Measurements from ENCODE around the gene GLT8D2. TPM values are rescaled to one million over a fixed set of nuclear protein-coding genes. Genes with fewer than 3 reads are reported as not detected.

Gene GLT8D2
- total and polyA plus RNA-seq, 2 donors (not counting 3 experiments of a cell fraction or from before 2014, with no cell fraction given): 1.7 to 2.6 TPM

DNA sequence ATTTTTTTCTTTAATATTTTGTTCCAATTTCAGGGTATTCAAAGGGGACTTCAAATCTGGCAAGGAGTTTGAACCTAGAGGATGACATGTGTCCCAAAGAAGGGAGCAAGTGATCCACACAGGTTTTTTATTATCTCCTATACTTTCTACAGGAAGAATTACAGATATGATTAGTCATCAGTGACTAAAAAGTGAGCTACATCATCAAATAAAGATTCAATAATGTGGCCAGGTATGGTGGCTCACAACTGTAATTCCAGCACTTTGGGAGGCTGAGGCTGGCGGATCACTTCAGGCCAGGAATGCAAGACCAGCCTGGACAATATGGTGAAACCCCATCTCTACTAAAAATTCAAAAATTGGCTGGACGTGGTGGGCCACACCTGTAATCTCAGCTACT, 24.2 kb downstream of the GLT8D2 start:
- Histone ChIP-seq H3K4me3 (replicated peaks in 1 of 3; ENCODE audit: insufficient read depth in 1 of 3, low read depth in 1 of 3, low read length in 3 of 3) (no peak overlapping the region), H3K4me2 (ENCODE audit: insufficient read depth, low read length) (no peak overlapping the region), H3K9me3 (replicated peaks; ENCODE audit: control insufficient read depth, insufficient read depth, low read length) (no peaks in the 10 kb centered on the region), H3K4me1 (ENCODE audit: control insufficient read depth, extremely low read depth, insufficient read depth, low read length) (no peaks in the 10 kb centered on the region), H3K27me3 (ENCODE audit: control insufficient read depth in 2 of 2, insufficient read depth in 2 of 2, low read length in 2 of 2) (peaks cover 0 to 29% of the 10 kb centered on the region in 2 experiments), H3K27ac (ENCODE audit: insufficient read depth, low read depth, low read length) (no peak overlapping the region), H3K36me3 (ENCODE audit: control insufficient read depth in 2 of 2, extremely low read depth in 1 of 2, insufficient read depth in 2 of 2, low read length in 2 of 2) (no peaks in the 10 kb centered on the region), H3K79me2 (ENCODE audit: control insufficient read depth, insufficient read depth, low read length) (no peaks in the 10 kb centered on the region), H4K20me1 (replicated peaks; ENCODE audit: control insufficient read depth, extremely low read depth, insufficient read depth, low read length) (no peaks in the 10 kb centered on the region), H3K9me1 (replicated peaks; ENCODE audit: control insufficient read depth, extremely low read depth, insufficient read depth, low read length) (no peaks in the 10 kb centered on the region), H2AFZ (ENCODE audit: low read depth, low read length) (no peak overlapping the region), H3K9ac (replicated peaks; ENCODE audit: extremely low read depth, insufficient read depth, low read length) (no peak overlapping the region)
- ChIA-PET CTCF (no interaction called here), POLR2A (no interaction called here)
- no TSS peak for BruUV-seq (replicated peaks)
- dilution Hi-C loops (cut with MboI; ENCODE audit: extremely low pct_ligation_motif_present, low sequenced_read_pairs): no loop called here
- TF ChIP-seq, protein P1, sequence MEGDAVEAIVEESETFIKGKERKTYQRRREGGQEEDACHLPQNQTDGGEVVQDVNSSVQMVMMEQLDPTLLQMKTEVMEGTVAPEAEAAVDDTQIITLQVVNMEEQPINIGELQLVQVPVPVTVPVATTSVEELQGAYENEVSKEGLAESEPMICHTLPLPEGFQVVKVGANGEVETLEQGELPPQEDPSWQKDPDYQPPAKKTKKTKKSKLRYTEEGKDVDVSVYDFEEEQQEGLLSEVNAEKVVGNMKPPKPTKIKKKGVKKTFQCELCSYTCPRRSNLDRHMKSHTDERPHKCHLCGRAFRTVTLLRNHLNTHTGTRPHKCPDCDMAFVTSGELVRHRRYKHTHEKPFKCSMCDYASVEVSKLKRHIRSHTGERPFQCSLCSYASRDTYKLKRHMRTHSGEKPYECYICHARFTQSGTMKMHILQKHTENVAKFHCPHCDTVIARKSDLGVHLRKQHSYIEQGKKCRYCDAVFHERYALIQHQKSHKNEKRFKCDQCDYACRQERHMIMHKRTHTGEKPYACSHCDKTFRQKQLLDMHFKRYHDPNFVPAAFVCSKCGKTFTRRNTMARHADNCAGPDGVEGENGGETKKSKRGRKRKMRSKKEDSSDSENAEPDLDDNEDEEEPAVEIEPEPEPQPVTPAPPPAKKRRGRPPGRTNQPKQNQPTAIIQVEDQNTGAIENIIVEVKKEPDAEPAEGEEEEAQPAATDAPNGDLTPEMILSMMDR (IDR thresholded peaks at IDR 0.05; ENCODE audit: extremely low read depth in 1 of 2, insufficient read depth in 1 of 2, low read depth in 1 of 2, low read length in 2 of 2): no peak
- TF ChIP-seq, protein P2, sequence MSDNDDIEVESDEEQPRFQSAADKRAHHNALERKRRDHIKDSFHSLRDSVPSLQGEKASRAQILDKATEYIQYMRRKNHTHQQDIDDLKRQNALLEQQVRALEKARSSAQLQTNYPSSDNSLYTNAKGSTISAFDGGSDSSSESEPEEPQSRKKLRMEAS (IDR thresholded peaks at IDR 0.05; ENCODE audit: insufficient read depth, insufficient read length): no peak
- TF ChIP-seq GATA2 (IDR thresholded peaks at IDR 0.05; ENCODE audit: insufficient read depth, insufficient read length, low read depth, low read length) (no peak), EZH2 (IDR thresholded peaks at IDR 0.05; ENCODE audit: borderline replicate concordance, low read depth, low read length, severe bottlenecking) (no peak), JUN (IDR thresholded peaks at IDR 0.05; ENCODE audit: borderline replicate concordance, insufficient read depth, insufficient read length, low read depth) (no peak), POLR2A (IDR thresholded peaks at IDR 0.05; ENCODE audit: low read depth, low read length) (no peak), FOS (IDR thresholded peaks at IDR 0.05; ENCODE audit: borderline replicate concordance, insufficient read depth, low read length) (no peak), MYC (IDR thresholded peaks at IDR 0.05; ENCODE audit: low read depth, low read length) (no peak), POLR2AphosphoS5 (IDR thresholded peaks at IDR 0.05; ENCODE audit: insufficient read depth, low read depth, low read length) (no peak)
- DNase-seq (ENCODE audit: low read depth, low spot score) (no peak), FAIRE-seq (no peak)
- intact Hi-C loops (cut with micrococcal nuclease): no loop called here

All from endothelial cell of umbilical vein (primary cell).